Type B pancreatic cell (in vitro differentiated cells): Measurements from ENCODE around the gene KRTAP4-5. TPM values are rescaled to one million over a fixed set of nuclear protein-coding genes. Genes with fewer than 3 reads are reported as not detected.
"Not testable (repeated sequence)": the region's sequence is repeated elsewhere in the genome, so short reads cannot be mapped to it uniquely, and the experiment has no call there.

ENCODE experiments used
- DNase-seq: peaks from one replicate; pipeline ENCODE4 v3.0.0; 2021; ENCODE audit warnings: mixed read lengths; ENCODE audit not compliant: unreplicated experiment; ENCODE audit errors: extremely low spot score
- H3K27ac Mint-ChIP-seq: 2 replicates; pipeline ENCODE4 v1.8.0; 2021; ENCODE audit warnings: mild to moderate bottlenecking, mixed read lengths
- H3K27me3 Mint-ChIP-seq: 2 replicates; pipeline ENCODE4 v1.8.0; 2021; ENCODE audit warnings: mixed read lengths
- H3K36me3 Mint-ChIP-seq: 2 replicates; pipeline ENCODE4 v1.8.0; 2021; ENCODE audit warnings: mixed read lengths
- H3K4me1 Mint-ChIP-seq: one replicate; pipeline ENCODE4 v1.8.0; 2021; ENCODE audit warnings: mixed read lengths; ENCODE audit not compliant: unreplicated experiment
- H3K4me3 Mint-ChIP-seq: 2 replicates; pipeline ENCODE4 v1.8.0; 2021; ENCODE audit warnings: mild to moderate bottlenecking, mixed read lengths
- H3K9me3 Mint-ChIP-seq: 2 replicates; pipeline ENCODE4 v1.8.0; 2021; ENCODE audit warnings: mixed read lengths
- CTCF ChIP-seq: fragments of 200-600 bp; sonication (generic); conservative IDR thresholded peaks from 2 replicates; pipeline ENCODE4 v1.5.0; 2021; ENCODE audit warnings: antibody characterized with exemption, mild to moderate bottlenecking
- total RNA-seq: library from RNA; stranded (reverse); gene quantifications from 2 replicates; pipeline ENCODE4 v1.2.1, GENCODE V29; 2021; ENCODE audit warnings: low replicate concordance

KRTAP4-5 gene
- total RNA-seq, 1 donor from 2014 or later = not detected

- TF ChIP-seq CTCF = no peak
Measured at GRCh38 chr17:41171886-41172285, 22.3 kb upstream of the KRTAP4-5 start.

GRCh38 chr17:41168121-41168520 is 18.5 kb upstream of the KRTAP4-5 start, which contains the start of gene KRTAP4-3:
KRTAP4-3 (minus strand) TSS chr17:41168221; CDS start chr17:41168172, 49 bp downstream.
- Mint-ChIP-seq H3K27me3 (peaks cover 3% of the 10 kb centered on the region), H3K36me3 (no peaks in the 10 kb centered on the region), H3K9me3 (no peaks in the 10 kb centered on the region), H3K4me3 (no peak within 1 kb of the TSS), H3K4me1 (no peaks in the 10 kb centered on the region), H3K27ac (no peak within 1 kb of the TSS)
- no peak for TF ChIP-seq CTCF
- DNase-seq = no peak

More at GRCh38 chr17:41171886-41172285, 22.3 kb upstream of the KRTAP4-5 start:
- peaks cover 3% of the 10 kb centered on the region for H3K27me3 Mint-ChIP-seq
- H3K36me3 Mint-ChIP-seq = no peaks in the 10 kb centered on the region
- H3K4me1 Mint-ChIP-seq = no peaks in the 10 kb centered on the region
- H3K27ac Mint-ChIP-seq = no peak overlapping the region
- no peak for DNase-seq
- H3K4me3 Mint-ChIP-seq = no peak overlapping the region
- no peaks in the 10 kb centered on the region for H3K9me3 Mint-ChIP-seq

- Mint-ChIP-seq H3K4me1 (no peaks in the 10 kb centered on the region), H3K27ac (no peak overlapping the region), H3K36me3 (no peaks in the 10 kb centered on the region), H3K4me3 (no peak overlapping the region), H3K27me3 (peaks cover 3% of the 10 kb centered on the region), H3K9me3 (no peaks in the 10 kb centered on the region)
- TF ChIP-seq CTCF = no peak
- DNase-seq = no peak
Measured at GRCh38 chr17:41167561-41167960, 17.9 kb upstream of the KRTAP4-5 start.

- no peaks in the 10 kb centered on the region for H3K9me3 Mint-ChIP-seq
- H3K36me3 Mint-ChIP-seq = no peaks in the 10 kb centered on the region
- H3K27me3 Mint-ChIP-seq = no peaks in the 10 kb centered on the region
- DNase-seq = no peak
- no peak for TF ChIP-seq CTCF
- no peak overlapping the region for H3K27ac Mint-ChIP-seq
- H3K4me3 Mint-ChIP-seq = no peak overlapping the region
- no peaks in the 10 kb centered on the region for H3K4me1 Mint-ChIP-seq
Measured at GRCh38 chr17:41163828-41164227, 14.2 kb upstream of the KRTAP4-5 start.

- Mint-ChIP-seq H3K9me3 (no peaks in the 10 kb centered on the region), H3K36me3 (no peaks in the 10 kb centered on the region), H3K27me3 (no peaks in the 10 kb centered on the region), H3K4me1 (no peaks in the 10 kb centered on the region), H3K27ac (no peak within 1 kb of the TSS), H3K4me3 (no peak within 1 kb of the TSS)
- TF ChIP-seq CTCF = no peak
- no peak for DNase-seq
Measured at GRCh38 chr17:41160648-41161047, 11.0 kb upstream of the KRTAP4-5 start, which contains the start of gene KRTAP4-4. KRTAP4-4 (minus strand) TSS chr17:41160748; CDS start chr17:41160691, 57 bp downstream.

- not testable (repeated sequence) for H3K4me3 Mint-ChIP-seq, H3K27ac Mint-ChIP-seq, H3K9me3 Mint-ChIP-seq, H3K27me3 Mint-ChIP-seq, DNase-seq, H3K36me3 Mint-ChIP-seq, H3K4me1 Mint-ChIP-seq
Measured at GRCh38 chr17:41160190-41160589, 10.6 kb upstream of the KRTAP4-5 start.
